ENCODE measurements around the gene PPM1N.

GRCh38 chr19:45542234-45542668, 44.0 kb downstream of the PPM1N start:
- TF ChIP-seq EZH2phosphoT487 (IDR thresholded peaks at IDR 0.05; ENCODE audit: insufficient read depth, low read depth) (no peak), EZH2 (IDR thresholded peaks at IDR 0.05; ENCODE audit: insufficient read depth, poor library complexity, severe bottlenecking) (no peak)
